Measurements from ENCODE around the gene NEO1. TPM values are rescaled to one million over a fixed set of nuclear protein-coding genes. Genes with fewer than 3 reads are reported as not detected.

Gene NEO1
- polyA plus RNA-seq, 1 of the 3 experiments (the other 2 are of a cell fraction): 13.1 TPM

- WGBS (ENCODE audit: low lambda C conversion rate): 34% methylated on average over 16 of the region's 42 CpGs
- H3K79me2 ChIP-seq (ENCODE audit: insufficient read depth): no peaks in the 10 kb centered on the region
- H2AFZ ChIP-seq (ENCODE audit: low read depth): no peak overlapping the region
- H3K27me3 ChIP-seq (ENCODE audit: insufficient read depth): no peaks in the 10 kb centered on the region
- H3K9ac ChIP-seq: no peak overlapping the region
- H3K27ac ChIP-seq (ENCODE audit: low read depth in 2 of 2, low read length in 1 of 2): no peak overlapping the region
- no peak overlapping the region for H3K4me2 ChIP-seq
- no peaks in the 10 kb centered on the region for H3K9me2 ChIP-seq
- DNase-seq: peak; percentile 92
- no peaks in the 10 kb centered on the region for H3K9me3 ChIP-seq
- TF ChIP-seq PBX3 (IDR thresholded peaks at IDR 0.05) (no peak), TAF1 (IDR thresholded peaks at IDR 0.05; ENCODE audit: borderline replicate concordance, low read depth, low read length) (no peak), RFX5 (IDR thresholded peaks at IDR 0.05; ENCODE audit: low read length) (peak; percentile 86), EP300 (IDR thresholded peaks at IDR 0.05; ENCODE audit: borderline replicate concordance in 1 of 2, low read depth in 1 of 2, low read length in 1 of 2) (no peak)
- H3F3A ChIP-seq (replicated peaks; ENCODE audit: insufficient read depth): no peaks in the 10 kb centered on the region
- H3K4me1 ChIP-seq (ENCODE audit: control insufficient read depth in 1 of 2, insufficient read depth in 2 of 2, low read depth in 1 of 2, low read length in 1 of 2): peaks cover 0 to 2% of the 10 kb centered on the region in 2 experiments; a peak in 1 of 4 replicates
- CTCF ChIA-PET: interaction anchor here (1.0 to 3.3 kb wide), 8 partner anchors 10 to 386 kb away, joined by 3 to 13 read pairs (median 4); no protein-coding TSS in a partner anchor
- no peaks in the 10 kb centered on the region for H4K20me1 ChIP-seq (ENCODE audit: insufficient read depth)
- POLR2A ChIA-PET: no interaction called here
- H3K36me3 ChIP-seq (replicated peaks in 1 of 2; ENCODE audit: control insufficient read depth in 1 of 2, insufficient read depth in 2 of 2, low read length in 1 of 2): no peaks in the 10 kb centered on the region
- peak overlapping the region in 1 of 2 experiments; percentile 6; a peak in 1 of 4 replicates for H3K4me3 ChIP-seq (ENCODE audit: low read depth in 2 of 2, low read length in 1 of 2)
Measured at GRCh38 chr15:73318463-73319351, 266.4 kb downstream of the NEO1 start.

- no peaks in the 10 kb centered on the region for H4K20me1 ChIP-seq (ENCODE audit: insufficient read depth)
- H3K4me3 ChIP-seq (ENCODE audit: low read depth in 2 of 2, low read length in 1 of 2): no peak overlapping the region
- H3K36me3 ChIP-seq (replicated peaks in 1 of 2; ENCODE audit: control insufficient read depth in 1 of 2, insufficient read depth in 2 of 2, low read length in 1 of 2): no peaks in the 10 kb centered on the region
- TF ChIP-seq GATA2 (CRISPR knock-in tag; IDR thresholded peaks at IDR 0.05): no peak
- no peak for TF ChIP-seq RXRA (IDR thresholded peaks at IDR 0.05; ENCODE audit: borderline replicate concordance, low read depth)
- no peak for TF ChIP-seq EZH2phosphoT487 (IDR thresholded peaks at IDR 0.05; ENCODE audit: borderline replicate concordance, low read depth)
- TF ChIP-seq FOSL2 (IDR thresholded peaks at IDR 0.05; ENCODE audit: borderline replicate concordance, low read depth): no peak
- TF ChIP-seq MAX (IDR thresholded peaks at IDR 0.05; ENCODE audit: low read depth): no peak
- no peak for TF ChIP-seq MXI1 (IDR thresholded peaks at IDR 0.05; ENCODE audit: low read depth, low read length)
- TF ChIP-seq POLR2AphosphoS5 (IDR thresholded peaks at IDR 0.05; ENCODE audit: low read depth, low read length): no peak
- TF ChIP-seq TCF12 (IDR thresholded peaks at IDR 0.05): no peak
- no peak for TF ChIP-seq PBX3 (IDR thresholded peaks at IDR 0.05)
- no peak for TF ChIP-seq EP300 (IDR thresholded peaks at IDR 0.05; ENCODE audit: borderline replicate concordance in 1 of 2, low read depth in 1 of 2, low read length in 1 of 2)
- no peak for TF ChIP-seq ELF1 (IDR thresholded peaks at IDR 0.05)
- TF ChIP-seq CTCF (IDR thresholded peaks at IDR 0.05): no peak
- TF ChIP-seq FOXJ3 (CRISPR knock-in tag; IDR thresholded peaks at IDR 0.05): no peak
- TF ChIP-seq RCOR1 (IDR thresholded peaks at IDR 0.05; ENCODE audit: low read length): no peak
- no peak for TF ChIP-seq SMC3 (IDR thresholded peaks at IDR 0.05; ENCODE audit: low read depth, low read length)
- no peak for TF ChIP-seq ZBTB33 (IDR thresholded peaks at IDR 0.05; ENCODE audit: borderline replicate concordance, low read depth)
- H2AFZ ChIP-seq (ENCODE audit: low read depth): no peak overlapping the region
- ChIA-PET POLR2A (no interaction called here), CTCF (interaction anchor here (1.4 to 3.3 kb wide), 4 partner anchors 11 to 385 kb away, joined by 3 to 13 read pairs (median 4); no protein-coding TSS in a partner anchor)
- peaks cover 0 to 2% of the 10 kb centered on the region in 2 experiments; a peak in 1 of 4 replicates for H3K4me1 ChIP-seq (ENCODE audit: control insufficient read depth in 1 of 2, insufficient read depth in 2 of 2, low read depth in 1 of 2, low read length in 1 of 2)
- H3K4me2 ChIP-seq: no peak overlapping the region
- no peak overlapping the region for H3K27ac ChIP-seq (ENCODE audit: low read depth in 2 of 2, low read length in 1 of 2)
- no peaks in the 10 kb centered on the region for H3K9me3 ChIP-seq
- DNase-seq: no peak
- WGBS (ENCODE audit: low lambda C conversion rate): 75% methylated on average over 8 of the region's 8 CpGs
- H3K9me2 ChIP-seq: no peaks in the 10 kb centered on the region
- no peaks in the 10 kb centered on the region for H3K27me3 ChIP-seq (ENCODE audit: insufficient read depth)
- no peaks in the 10 kb centered on the region for H3K79me2 ChIP-seq (ENCODE audit: insufficient read depth)
- H3F3A ChIP-seq (replicated peaks; ENCODE audit: insufficient read depth): no peaks in the 10 kb centered on the region
- H3K9ac ChIP-seq: no peak overlapping the region
Measured at GRCh38 chr15:73319460-73320245, 267.4 kb downstream of the NEO1 start.
